Ascending aorta (tissue), 2 donors: ENCODE results near the gene TRAF2. TPM values are rescaled to one million over a fixed set of nuclear protein-coding genes. Genes with fewer than 3 reads are reported as not detected.

ENCODE experiments used
- DNase-seq, 2 donors: peaks; one replicate each; pipeline ENCODE4 v3.0.0-alpha.2; 2019; ENCODE audit warnings: low spot score in 2 of 2
- H3K27ac ChIP-seq, 2 donors: fragments of 200-600 bp; sonication (generic); one replicate each; pipeline ENCODE4 v1.5.1; 2016 to 2017; ENCODE audit warnings: mild to moderate bottlenecking in 1 of 2
- H3K27me3 ChIP-seq: fragments of 200-600 bp; sonication (generic); one replicate; pipeline ENCODE4 v1.5.1; 2017
- H3K36me3 ChIP-seq, 2 donors: fragments of 200-600 bp; sonication (generic); one replicate each; pipeline ENCODE4 v1.5.1; 2016
- H3K4me1 ChIP-seq, 2 donors: fragments of 200-600 bp; sonication (generic); one replicate each; pipeline ENCODE4 v1.5.1; 2016 to 2017; ENCODE audit warnings: mild to moderate bottlenecking in 1 of 2
- H3K4me3 ChIP-seq, 2 donors: fragments of 200-600 bp; sonication (generic); one replicate each; pipeline ENCODE4 v1.5.1; 2016 to 2017; ENCODE audit warnings: mild to moderate bottlenecking in 1 of 2
- H3K9me3 ChIP-seq, 2 donors: fragments of 200-600 bp; sonication (generic); one replicate each; pipeline ENCODE4 v1.5.1; 2016
- intact Hi-C: fragments of 100-400 bp; cut with DNase I; formaldehyde crosslinking; loops from one replicate; pipeline ENCODE4 v1.15.1; 2023
- total RNA-seq: library from RNA; depleted of rRNA; stranded (reverse); fragments of >200 nt; gene quantifications from one replicate; pipeline ENCODE4 v1.1.0, GENCODE V29; 2016
- TF ChIP-seq, protein P1 (sequence below), 3 experiments: fragments of 200-600 bp in 2 of 3; fragments of 450-650 bp in 1 of 3; sonication (generic) in 2 of 3; IDR thresholded peaks; one replicate each; pipeline ENCODE4 v1.5.1; 2016 to 2019; ENCODE audit warnings: antibody characterized with exemption in 3 of 3, mild to moderate bottlenecking in 1 of 3, moderate library complexity in 1 of 3

The TRAF2 gene
- total RNA-seq, 1 donor from 2014 or later: 4.4 TPM

DNA sequence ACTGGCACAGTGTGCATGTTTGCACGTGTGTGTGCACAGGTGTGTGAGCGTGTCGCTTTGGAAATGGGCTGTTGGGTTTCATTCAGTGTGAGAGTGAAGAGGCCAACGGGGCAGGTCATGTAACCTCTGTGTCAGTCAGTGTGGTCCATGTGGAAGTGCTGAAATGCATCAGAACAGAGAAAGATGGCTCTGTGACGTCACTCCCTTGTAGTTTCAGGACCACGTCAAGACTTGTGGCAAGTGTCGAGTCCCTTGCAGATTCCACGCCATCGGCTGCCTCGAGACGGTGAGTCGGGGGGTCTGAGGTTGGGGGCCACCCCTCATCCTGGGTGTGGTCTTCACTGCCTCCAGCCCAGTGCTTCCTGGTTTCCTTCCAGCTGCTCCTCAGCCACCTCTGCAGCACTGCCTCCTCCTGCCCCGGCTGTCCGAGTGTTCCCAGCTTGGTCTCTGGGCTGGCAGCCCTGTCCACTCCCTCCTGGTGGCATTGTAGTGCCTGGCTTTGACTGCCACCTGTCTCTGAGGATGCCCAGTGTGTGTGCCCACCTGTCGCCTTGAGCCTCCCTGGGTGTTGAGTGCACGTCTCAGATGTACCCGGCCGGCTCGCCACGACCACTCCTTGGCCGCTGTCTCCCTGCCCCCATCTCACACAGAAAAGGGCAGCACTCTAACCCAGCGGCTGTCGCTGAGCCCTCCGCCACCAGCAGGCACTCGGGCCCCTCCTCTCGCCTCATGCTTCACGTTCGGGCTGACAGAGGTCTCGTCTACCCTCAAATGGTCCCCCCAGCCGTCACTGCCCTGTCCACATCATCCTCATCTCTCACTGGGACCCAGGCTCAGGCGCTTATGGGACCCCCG, 30.2 kb downstream of the TRAF2 start:
- Histone ChIP-seq H3K9me3 (no peaks in the 10 kb centered on the region), H3K4me3 (no peak overlapping the region), H3K27me3 (no peaks in the 10 kb centered on the region), H3K27ac (no peak overlapping the region), H3K36me3 (peaks cover 26 to 62% of the 10 kb centered on the region in 2 donors), H3K4me1 (no peaks in the 10 kb centered on the region)
- intact Hi-C loops: no loop called here
- no peak for DNase-seq
- TF ChIP-seq, protein P1, sequence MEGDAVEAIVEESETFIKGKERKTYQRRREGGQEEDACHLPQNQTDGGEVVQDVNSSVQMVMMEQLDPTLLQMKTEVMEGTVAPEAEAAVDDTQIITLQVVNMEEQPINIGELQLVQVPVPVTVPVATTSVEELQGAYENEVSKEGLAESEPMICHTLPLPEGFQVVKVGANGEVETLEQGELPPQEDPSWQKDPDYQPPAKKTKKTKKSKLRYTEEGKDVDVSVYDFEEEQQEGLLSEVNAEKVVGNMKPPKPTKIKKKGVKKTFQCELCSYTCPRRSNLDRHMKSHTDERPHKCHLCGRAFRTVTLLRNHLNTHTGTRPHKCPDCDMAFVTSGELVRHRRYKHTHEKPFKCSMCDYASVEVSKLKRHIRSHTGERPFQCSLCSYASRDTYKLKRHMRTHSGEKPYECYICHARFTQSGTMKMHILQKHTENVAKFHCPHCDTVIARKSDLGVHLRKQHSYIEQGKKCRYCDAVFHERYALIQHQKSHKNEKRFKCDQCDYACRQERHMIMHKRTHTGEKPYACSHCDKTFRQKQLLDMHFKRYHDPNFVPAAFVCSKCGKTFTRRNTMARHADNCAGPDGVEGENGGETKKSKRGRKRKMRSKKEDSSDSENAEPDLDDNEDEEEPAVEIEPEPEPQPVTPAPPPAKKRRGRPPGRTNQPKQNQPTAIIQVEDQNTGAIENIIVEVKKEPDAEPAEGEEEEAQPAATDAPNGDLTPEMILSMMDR (IDR thresholded peaks at IDR 0.05): no peak

DNA sequence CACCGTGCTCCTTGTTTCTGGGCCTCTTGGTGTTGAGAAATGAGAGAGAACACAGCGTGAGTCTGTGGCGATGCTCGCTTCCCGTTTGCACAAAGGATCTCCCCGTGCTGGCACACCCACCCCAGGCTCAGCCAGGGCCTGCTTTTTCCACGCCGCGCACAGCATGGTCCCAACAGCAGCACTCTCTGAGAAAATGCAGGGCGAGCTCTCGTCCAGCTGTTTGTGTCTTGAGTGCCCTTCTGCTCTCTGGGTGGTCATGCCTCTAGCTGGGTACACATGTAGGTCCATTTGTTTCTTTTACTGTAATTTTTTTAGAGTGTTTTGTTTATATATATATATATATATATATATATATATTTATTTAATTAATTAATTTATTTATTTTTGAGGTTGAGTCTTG, 31.6 kb downstream of the TRAF2 start:
- no peak overlapping the region for H3K27ac ChIP-seq
- no peaks in the 10 kb centered on the region for H3K9me3 ChIP-seq
- TF ChIP-seq, protein P1 (IDR thresholded peaks at IDR 0.05): no peak
- no peaks in the 10 kb centered on the region for H3K27me3 ChIP-seq
- H3K36me3 ChIP-seq: peaks cover 26 to 53% of the 10 kb centered on the region in 2 donors
- DNase-seq: no peak
- intact Hi-C loops: no loop called here
- H3K4me1 ChIP-seq: peaks cover 4 to 5% of the 10 kb centered on the region in 2 donors
- H3K4me3 ChIP-seq: no peak overlapping the region

- no peak overlapping the region for H3K4me3 ChIP-seq
- H3K4me1 ChIP-seq: peaks cover 4 to 5% of the 10 kb centered on the region in 2 donors
- H3K27ac ChIP-seq: no peak overlapping the region
- intact Hi-C loops: no loop called here
- H3K36me3 ChIP-seq: peaks cover 36 to 50% of the 10 kb centered on the region in 2 donors
- DNase-seq: no peak
- H3K27me3 ChIP-seq: no peaks in the 10 kb centered on the region
- TF ChIP-seq, protein P1 (IDR thresholded peaks at IDR 0.05): no peak
- no peaks in the 10 kb centered on the region for H3K9me3 ChIP-seq
Observed at GRCh38 chr9:136920069-136920468, 33.8 kb downstream of the TRAF2 start.

DNA sequence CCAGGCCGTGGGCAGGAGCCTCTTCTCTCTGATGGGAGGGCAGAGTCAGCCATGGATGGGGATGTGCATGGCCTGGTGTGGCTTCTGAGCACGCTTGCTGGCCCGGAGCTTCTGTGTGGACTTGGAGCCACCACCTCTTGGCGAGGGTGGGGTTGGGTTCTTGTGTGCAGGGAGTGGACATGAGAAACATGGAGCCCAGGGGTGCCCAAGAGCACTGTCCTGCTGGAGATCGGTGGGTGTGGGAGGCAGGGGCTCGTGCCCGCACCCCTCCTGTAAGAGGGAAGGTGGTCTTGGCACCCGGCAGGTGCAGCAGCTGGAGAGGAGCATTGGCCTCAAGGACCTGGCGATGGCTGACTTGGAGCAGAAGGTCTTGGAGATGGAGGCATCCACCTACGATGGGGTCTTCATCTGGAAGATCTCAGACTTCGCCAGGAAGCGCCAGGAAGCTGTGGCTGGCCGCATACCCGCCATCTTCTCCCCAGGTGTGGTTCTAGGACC, 34.5 kb downstream of the TRAF2 start:
- TF ChIP-seq, protein P1 (IDR thresholded peaks at IDR 0.05): no peak
- intact Hi-C loops: no loop called here
- Histone ChIP-seq H3K9me3 (no peaks in the 10 kb centered on the region), H3K27me3 (no peaks in the 10 kb centered on the region), H3K4me3 (no peak overlapping the region), H3K4me1 (peaks cover 4 to 5% of the 10 kb centered on the region in 2 donors), H3K27ac (peak overlapping the region in 1 of 2 donors; percentile 58), H3K36me3 (peaks cover 34 to 50% of the 10 kb centered on the region in 2 donors)
- no peak for DNase-seq

DNA sequence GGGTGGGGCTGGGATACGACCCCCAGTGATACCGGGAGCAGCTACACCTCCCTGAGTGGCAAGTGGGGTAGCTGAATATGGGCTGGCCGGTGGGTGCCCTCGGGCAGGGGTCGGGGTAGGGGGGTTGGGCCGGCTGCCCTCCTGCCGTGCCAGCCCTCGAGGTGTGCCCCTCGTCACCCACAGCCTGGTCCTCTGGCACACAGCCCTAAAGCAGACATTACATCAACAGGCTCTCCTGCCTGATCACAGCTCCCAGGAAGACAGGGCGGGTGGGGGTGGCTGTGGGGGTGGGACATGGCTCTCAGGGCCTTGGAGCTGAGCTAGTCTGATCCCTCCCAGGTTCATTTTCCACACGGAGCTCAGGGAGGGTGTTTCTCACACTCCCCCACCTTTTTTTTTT, 35.0 kb downstream of the TRAF2 start:
- H3K36me3 ChIP-seq: peaks cover 40 to 48% of the 10 kb centered on the region in 2 donors
- intact Hi-C loops: no loop called here

More for the DNA sequence above, 35.0 kb downstream of the TRAF2 start:
- peaks cover 4 to 5% of the 10 kb centered on the region in 2 donors for H3K4me1 ChIP-seq
- TF ChIP-seq, protein P1 (IDR thresholded peaks at IDR 0.05): no peak
- no peak overlapping the region for H3K4me3 ChIP-seq
- no peak for DNase-seq
- H3K27ac ChIP-seq: peak overlapping the region; percentile 58 to 63
- no peaks in the 10 kb centered on the region for H3K9me3 ChIP-seq
- no peaks in the 10 kb centered on the region for H3K27me3 ChIP-seq
